Upper lobe of left lung (tissue), 6 donors: ENCODE measurements around the gene TTC33. TPM values are rescaled to one million over a fixed set of nuclear protein-coding genes. Genes with fewer than 3 reads are reported as not detected.

ENCODE experiments used
- ATAC-seq, 2 donors: fragments of 200-7000 bp; cut with Tn5 transposase; one replicate each; pipeline ENCODE4 v1.9.1; 2022; ENCODE audit warnings: mild to moderate bottlenecking in 2 of 2, moderate library complexity in 2 of 2; ENCODE audit not compliant: low FRiP score in 2 of 2
- DNase-seq, 2 donors: peaks; one replicate each; pipeline ENCODE4 v3.0.0-alpha.2; 2019 to 2020
- H3K27ac ChIP-seq, 4 donors: fragments of 200-600 bp; sonication (generic); one replicate each; pipeline ENCODE4 v1.5.1; 2016 to 2019
- H3K27me3 ChIP-seq, 4 donors: fragments of 200-600 bp; sonication (generic); one replicate each; pipeline ENCODE4 v1.5.1; 2017 to 2019
- H3K36me3 ChIP-seq, 4 donors: fragments of 200-600 bp; sonication (generic); one replicate each; pipeline ENCODE4 v1.5.1; 2016 to 2019
- H3K4me1 ChIP-seq, 4 donors: fragments of 200-600 bp; sonication (generic); one replicate each; pipeline ENCODE4 v1.5.1; 2018 to 2019
- H3K4me3 ChIP-seq, 4 donors: fragments of 200-600 bp; sonication (generic); one replicate each; pipeline ENCODE4 v1.5.1; 2017 to 2019; ENCODE audit warnings: mild to moderate bottlenecking in 2 of 4, moderate library complexity in 1 of 4
- H3K9me3 ChIP-seq, 4 donors: fragments of 200-600 bp; sonication (generic); one replicate each; pipeline ENCODE4 v1.5.1; 2018 to 2019
- EP300 ChIP-seq, 4 donors: sonication (generic); formaldehyde crosslinking; IDR thresholded peaks; one replicate each; pipeline ENCODE4 v1.5.1; 2017; ENCODE audit warnings: antibody characterized with exemption in 4 of 4, control low read depth in 2 of 4
- POLR2A ChIP-seq, 4 donors: fragments of 450-650 bp; IDR thresholded peaks; one replicate each; pipeline ENCODE4 v1.5.1; 2016 to 2017; ENCODE audit warnings: antibody characterized with exemption in 4 of 4, mild to moderate bottlenecking in 2 of 4
- POLR2AphosphoS5 ChIP-seq, 2 donors: sonication (generic); formaldehyde crosslinking; IDR thresholded peaks; one replicate each; pipeline ENCODE4 v1.5.1; 2017; ENCODE audit warnings: antibody characterized with exemption in 2 of 2
- WGBS, 2 donors: methylation state at CpG; one replicate each; pipeline ENCODE4 v1.1.5; 2017 to 2018; 5-methylcytosine and 5-hydroxymethylcytosine counted together
- total RNA-seq, 6 donors: library from RNA; depleted of rRNA in 4 of 6; stranded (reverse); fragments of >200 nt in 4 of 6; gene quantifications; one replicate each; pipeline versions ENCODE4 v1.1.0 to v1.2.1, GENCODE V29; 2016 to 2021
- TF ChIP-seq, protein P1 (sequence below), 6 experiments: fragments of 450-650 bp in 4 of 6; fragments of 200-600 bp in 2 of 6; sonication (generic) in 2 of 6; IDR thresholded peaks; one replicate each; pipeline ENCODE4 v1.5.1; 2016 to 2019; ENCODE audit warnings: antibody characterized with exemption in 6 of 6
- donor health status: DM: no; HTN: no; CAD: no; lungs with moderate emphysema.
- donor health status: DM: no; HTN: yes; CAD: no; lungs with severe emphysema.

TTC33 gene
- total RNA-seq, 6 donors from 2014 or later = 13.4 to 34.1 (median 17.1) TPM

- H3K4me1 ChIP-seq = peaks cover 18 to 46% (median 29%) of the 10 kb centered on the region in 4 donors
- H3K36me3 ChIP-seq = no peaks in the 10 kb centered on the region
- peaks cover 0 to 9% (median under 1%) of the 10 kb centered on the region in 4 donors for H3K27me3 ChIP-seq
- peak overlapping the region in 3 of 4 donors; percentile 69 to 81 (median 80) for H3K4me3 ChIP-seq
- ATAC-seq (no peak), DNase-seq (no peak)
- TF ChIP-seq POLR2AphosphoS5 (IDR thresholded peaks at IDR 0.05) = no peak
- TF ChIP-seq EP300 (IDR thresholded peaks at IDR 0.05) = no peak
- TF ChIP-seq, protein P1, sequence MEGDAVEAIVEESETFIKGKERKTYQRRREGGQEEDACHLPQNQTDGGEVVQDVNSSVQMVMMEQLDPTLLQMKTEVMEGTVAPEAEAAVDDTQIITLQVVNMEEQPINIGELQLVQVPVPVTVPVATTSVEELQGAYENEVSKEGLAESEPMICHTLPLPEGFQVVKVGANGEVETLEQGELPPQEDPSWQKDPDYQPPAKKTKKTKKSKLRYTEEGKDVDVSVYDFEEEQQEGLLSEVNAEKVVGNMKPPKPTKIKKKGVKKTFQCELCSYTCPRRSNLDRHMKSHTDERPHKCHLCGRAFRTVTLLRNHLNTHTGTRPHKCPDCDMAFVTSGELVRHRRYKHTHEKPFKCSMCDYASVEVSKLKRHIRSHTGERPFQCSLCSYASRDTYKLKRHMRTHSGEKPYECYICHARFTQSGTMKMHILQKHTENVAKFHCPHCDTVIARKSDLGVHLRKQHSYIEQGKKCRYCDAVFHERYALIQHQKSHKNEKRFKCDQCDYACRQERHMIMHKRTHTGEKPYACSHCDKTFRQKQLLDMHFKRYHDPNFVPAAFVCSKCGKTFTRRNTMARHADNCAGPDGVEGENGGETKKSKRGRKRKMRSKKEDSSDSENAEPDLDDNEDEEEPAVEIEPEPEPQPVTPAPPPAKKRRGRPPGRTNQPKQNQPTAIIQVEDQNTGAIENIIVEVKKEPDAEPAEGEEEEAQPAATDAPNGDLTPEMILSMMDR (IDR thresholded peaks at IDR 0.05) = no peak
- TF ChIP-seq POLR2A (IDR thresholded peaks at IDR 0.05) = no peak
- no peaks in the 10 kb centered on the region for H3K9me3 ChIP-seq
- peak overlapping the region in 3 of 4 donors; percentile 18 to 93 (median 43) for H3K27ac ChIP-seq
- 43 to 58% methylated on average over 1 of the region's 1 CpG for WGBS, 2 donors
Observed at GRCh38 chr5:40683305-40683704, 72.5 kb downstream of the TTC33 start.

DNA sequence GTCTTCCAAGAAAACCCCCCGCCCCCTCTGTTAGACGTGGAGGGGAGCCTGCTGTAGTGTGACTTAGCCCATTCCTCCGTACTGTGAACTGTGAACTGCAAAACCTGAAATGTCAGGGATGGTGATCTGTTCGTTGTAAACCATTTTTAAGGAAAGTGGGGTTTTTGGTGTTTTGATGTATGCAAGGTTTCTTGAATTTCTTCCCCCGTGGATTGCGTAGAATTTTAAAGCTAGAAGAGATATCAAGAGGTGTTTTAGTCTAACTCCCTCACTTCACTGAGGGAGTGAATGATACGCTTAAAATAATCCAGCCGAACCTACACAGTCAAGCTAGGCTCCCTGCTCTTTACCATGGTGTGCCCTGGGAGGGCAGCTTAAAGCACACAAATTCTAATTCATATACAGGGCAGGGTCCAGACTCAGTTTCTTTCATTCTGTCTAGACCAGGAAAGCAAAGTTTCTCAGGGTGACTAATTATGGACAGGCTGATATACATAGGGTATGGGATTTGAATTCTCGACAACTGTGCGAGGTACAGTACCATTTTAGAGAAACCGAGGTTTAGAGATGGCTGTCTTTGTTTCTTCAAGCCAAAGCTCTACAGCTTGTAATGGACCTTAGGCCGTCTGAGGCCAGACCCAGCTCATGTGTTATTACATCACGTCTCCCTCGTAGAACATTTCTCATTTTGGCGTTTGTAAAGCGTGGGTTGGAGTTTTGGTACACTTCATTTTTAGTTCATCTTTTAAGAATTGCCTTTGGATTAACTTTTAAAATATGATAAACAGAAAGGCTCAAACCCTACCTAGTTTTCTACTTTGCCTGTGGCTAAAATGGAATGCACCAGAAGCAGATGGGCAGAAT is 73.4 kb downstream of the TTC33 start:
- 59 to 76% methylated on average over 16 of the region's 16 CpGs for WGBS, 2 donors
- peaks cover 13 to 39% (median 23%) of the 10 kb centered on the region in 4 donors for H3K4me1 ChIP-seq
- no peaks in the 10 kb centered on the region for H3K36me3 ChIP-seq
- H3K27me3 ChIP-seq = peaks cover 0 to 9% (median under 1%) of the 10 kb centered on the region in 4 donors
- peak in 1 of 2 donors; percentile 42 for DNase-seq
- peak in 1 of 2 donors; percentile 27 for TF ChIP-seq POLR2AphosphoS5 (IDR thresholded peaks at IDR 0.05)
- TF ChIP-seq, protein P1 (IDR thresholded peaks at IDR 0.05) = no peak
- TF ChIP-seq POLR2A (IDR thresholded peaks at IDR 0.05) = peak in 1 of 4 donors; percentile 40
- peak overlapping the region; percentile 12 to 81 (median 74) for H3K4me3 ChIP-seq
- ATAC-seq = no peak
- no peaks in the 10 kb centered on the region for H3K9me3 ChIP-seq
- H3K27ac ChIP-seq = peak overlapping the region; percentile 82 to 95 (median 89)

DNA sequence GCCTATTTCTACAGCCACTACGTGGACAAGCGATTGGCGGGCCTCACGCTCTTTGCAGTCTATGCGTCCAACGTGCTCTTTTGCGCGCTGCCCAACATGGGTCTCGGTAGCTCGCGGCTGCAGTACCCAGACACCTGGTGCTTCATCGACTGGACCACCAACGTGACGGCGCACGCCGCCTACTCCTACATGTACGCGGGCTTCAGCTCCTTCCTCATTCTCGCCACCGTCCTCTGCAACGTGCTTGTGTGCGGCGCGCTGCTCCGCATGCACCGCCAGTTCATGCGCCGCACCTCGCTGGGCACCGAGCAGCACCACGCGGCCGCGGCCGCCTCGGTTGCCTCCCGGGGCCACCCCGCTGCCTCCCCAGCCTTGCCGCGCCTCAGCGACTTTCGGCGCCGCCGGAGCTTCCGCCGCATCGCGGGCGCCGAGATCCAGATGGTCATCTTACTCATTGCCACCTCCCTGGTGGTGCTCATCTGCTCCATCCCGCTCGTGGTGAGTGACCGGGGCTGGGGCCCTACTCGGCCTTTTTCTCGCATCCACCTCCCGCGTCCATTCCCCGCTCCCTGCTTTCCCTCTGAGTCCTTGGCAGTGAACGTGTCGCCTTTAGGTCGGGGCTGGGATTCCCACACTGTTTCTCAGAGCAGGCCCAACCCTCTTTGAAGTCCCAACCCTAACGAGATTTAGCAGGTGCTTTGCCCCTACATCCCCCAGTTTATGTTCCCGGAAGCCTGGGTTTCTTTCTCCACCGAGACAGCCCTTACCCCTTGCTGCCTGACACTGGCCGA is 74.2 kb downstream of the TTC33 start:
- 10 to 18% methylated on average over 33 to 64 of the region's 67 CpGs for WGBS, 2 donors
- peak overlapping the region; percentile 82 to 95 (median 89) for H3K27ac ChIP-seq
- peak overlapping the region; percentile 12 to 81 (median 74) for H3K4me3 ChIP-seq
- no peaks in the 10 kb centered on the region for H3K36me3 ChIP-seq
- no peaks in the 10 kb centered on the region for H3K9me3 ChIP-seq
- ATAC-seq = peak in 1 of 2 donors; percentile 13
- peaks cover 0 to 9% (median under 1%) of the 10 kb centered on the region in 4 donors for H3K27me3 ChIP-seq
- peaks cover 16 to 45% (median 25%) of the 10 kb centered on the region in 4 donors for H3K4me1 ChIP-seq
- DNase-seq = peak; percentile 65 to 90
- TF ChIP-seq POLR2AphosphoS5 (IDR thresholded peaks at IDR 0.05) (no peak), POLR2A (IDR thresholded peaks at IDR 0.05) (no peak), EP300 (IDR thresholded peaks at IDR 0.05) (no peak)
- TF ChIP-seq, protein P1 (IDR thresholded peaks at IDR 0.05) = no peak

DNA sequence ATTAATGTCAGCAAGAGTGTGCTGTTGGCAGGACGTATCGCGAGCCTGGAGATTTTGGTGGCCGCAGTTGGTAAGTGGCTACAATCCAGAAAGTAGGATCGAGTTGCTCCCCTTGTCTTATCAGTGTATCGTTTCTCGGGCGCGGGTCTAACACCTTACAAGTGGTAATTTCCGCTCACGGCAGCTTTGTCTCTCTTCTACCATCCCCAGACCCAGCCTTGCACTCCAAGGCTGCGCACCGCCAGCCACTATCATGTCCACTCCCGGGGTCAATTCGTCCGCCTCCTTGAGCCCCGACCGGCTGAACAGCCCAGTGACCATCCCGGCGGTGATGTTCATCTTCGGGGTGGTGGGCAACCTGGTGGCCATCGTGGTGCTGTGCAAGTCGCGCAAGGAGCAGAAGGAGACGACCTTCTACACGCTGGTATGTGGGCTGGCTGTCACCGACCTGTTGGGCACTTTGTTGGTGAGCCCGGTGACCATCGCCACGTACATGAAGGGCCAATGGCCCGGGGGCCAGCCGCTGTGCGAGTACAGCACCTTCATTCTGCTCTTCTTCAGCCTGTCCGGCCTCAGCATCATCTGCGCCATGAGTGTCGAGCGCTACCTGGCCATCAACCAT is 74.9 kb downstream of the TTC33 start:
- H3K27me3 ChIP-seq = peaks cover 0 to 9% (median under 1%) of the 10 kb centered on the region in 4 donors
- no peaks in the 10 kb centered on the region for H3K9me3 ChIP-seq
- peak overlapping the region; percentile 82 to 95 (median 89) for H3K27ac ChIP-seq
- TF ChIP-seq POLR2AphosphoS5 (IDR thresholded peaks at IDR 0.05) (no peak), EP300 (IDR thresholded peaks at IDR 0.05) (no peak), POLR2A (IDR thresholded peaks at IDR 0.05) (peak in 1 of 4 donors; percentile 15)
- TF ChIP-seq, protein P1 (IDR thresholded peaks at IDR 0.05) = peak in 4 of 6 experiments; percentile 28 to 46 (median 42)
- H3K36me3 ChIP-seq = no peaks in the 10 kb centered on the region
- WGBS, 2 donors = 7 to 10% methylated on average over 20 to 34 of the region's 37 CpGs
- ATAC-seq (peak in 1 of 2 donors; percentile 0), DNase-seq (peak; percentile 47 to 80)
- H3K4me1 ChIP-seq = peaks cover 16 to 52% (median 26%) of the 10 kb centered on the region in 4 donors
- H3K4me3 ChIP-seq = peak overlapping the region; percentile 12 to 81 (median 74)
